H1 (cell line): Measurements from ENCODE around the gene LDLRAD4. TPM values are rescaled to one million over a fixed set of nuclear protein-coding genes. Genes with fewer than 3 reads are reported as not detected.

ENCODE experiments used
- CTCF ChIA-PET: fragments of 300-600 bp; sonication (Branson Sonifier 250); formaldehyde crosslinking; loops from one replicate; lab custom pipeline; 2021; ENCODE audit not compliant: partially characterized antibody; lab: Charles Lee
- POLR2A ChIA-PET: fragments of 300-600 bp; sonication (Branson Sonifier 250); formaldehyde crosslinking; loops from one replicate; lab custom pipeline; 2021; ENCODE audit warnings: inconsistent platforms; ENCODE audit not compliant: partially characterized antibody; lab: Charles Lee
- DNase-seq, 2 experiments: peaks; one replicate each; pipeline versions ENCODE4 v3.0.0 to v3.0.0-alpha.2; 2010 to 2022; ENCODE audit warnings: low spot score in 2 of 2, low read depth in 1 of 2, mixed read lengths in 1 of 2
- FAIRE-seq: peaks from 2 replicates; lab custom pipeline; 2011; peaks lifted over from hg19 to GRCh38; lab: Jason Lieb, UNC
- H2AFZ ChIP-seq: 2 replicates; pipeline ENCODE4 v1.8.1; 2012; ENCODE audit warnings: low read length, inconsistent platforms
- H2AK5ac ChIP-seq: 2 replicates; pipeline ENCODE4 v1.6.1; 2013; ENCODE audit warnings: low read depth, low read length
- H2BK120ac ChIP-seq: replicated peaks from 2 replicates; pipeline ENCODE3; 2013; ENCODE audit warnings: low read depth, low read length, inconsistent platforms
- H2BK12ac ChIP-seq: 2 replicates; pipeline ENCODE4 v1.6.1; 2013; ENCODE audit warnings: low read depth, low read length
- H2BK15ac ChIP-seq: 2 replicates; pipeline ENCODE4 v1.6.1; 2013; ENCODE audit warnings: low read length
- H2BK20ac ChIP-seq: 2 replicates; pipeline ENCODE4 v1.6.1; 2013; ENCODE audit warnings: low read length
- H2BK5ac ChIP-seq: 2 replicates; pipeline ENCODE4 v1.6.1; 2013; ENCODE audit warnings: low read depth, low read length
- H3K14ac ChIP-seq: 2 replicates; pipeline ENCODE4 v1.6.1; 2013; ENCODE audit warnings: inconsistent platforms; ENCODE audit not compliant: insufficient read length
- H3K18ac ChIP-seq: 2 replicates; pipeline ENCODE4 v1.6.1; 2013; ENCODE audit warnings: low read length; ENCODE audit errors: extremely low read depth
- H3K23ac ChIP-seq: 2 replicates; pipeline ENCODE4 v1.6.1; 2013; ENCODE audit warnings: inconsistent platforms; ENCODE audit not compliant: insufficient read length
- H3K23me2 ChIP-seq: 2 replicates; pipeline ENCODE4 v1.6.1; 2013; ENCODE audit warnings: low read depth, low read length
- H3K27ac ChIP-seq: 2 replicates; pipeline ENCODE4 v1.6.1; 2011; ENCODE audit warnings: low read depth, low read length, inconsistent platforms
- H3K27me3 ChIP-seq, 4 experiments: replicated peaks in 1 of 4; 1 replicate in 1 of 4; 2 replicates in 3 of 4; pipeline versions ENCODE4 v1.6.1 to v1.8.1; 2011 to 2013; ENCODE audit warnings: low read length in 3 of 4, mild to moderate bottlenecking in 3 of 4, inconsistent platforms in 2 of 4, mixed read lengths in 2 of 4, moderate library complexity in 1 of 4; ENCODE audit not compliant: control insufficient read depth in 3 of 4, insufficient read depth in 3 of 4; ENCODE audit errors: extremely low read depth in 1 of 4
- H3K36me3 ChIP-seq, 4 experiments: 2 replicates each; pipeline versions ENCODE4 v1.6.1 to v1.8.1; 2011 to 2013; ENCODE audit warnings: mild to moderate bottlenecking in 4 of 4, low read length in 3 of 4, moderate library complexity in 2 of 4, control low read depth in 1 of 4, inconsistent platforms in 1 of 4; ENCODE audit not compliant: insufficient read depth in 4 of 4, control insufficient read depth in 2 of 4
- H3K4ac ChIP-seq: replicated peaks from 2 replicates; pipeline ENCODE3; 2013; ENCODE audit warnings: low read length, low read depth, mixed read lengths, inconsistent platforms; ENCODE audit not compliant: insufficient read length
- H3K4me1 ChIP-seq, 4 experiments: replicated peaks in 1 of 4; 1 replicate in 1 of 4; 2 replicates in 3 of 4; pipeline versions ENCODE4 v1.6.1 to v1.8.1; 2011 to 2013; ENCODE audit warnings: low read length in 3 of 4, inconsistent platforms in 2 of 4, mixed read lengths in 1 of 4; ENCODE audit not compliant: insufficient read depth in 4 of 4, control insufficient read depth in 3 of 4
- H3K4me2 ChIP-seq, 2 experiments: 2 replicates each; pipeline versions ENCODE4 v1.6.1 to v1.8.1; 2011 to 2013; ENCODE audit warnings: low read depth in 2 of 2, low read length in 2 of 2, control low read depth in 1 of 2, inconsistent platforms in 1 of 2, mild to moderate bottlenecking in 1 of 2; ENCODE audit not compliant: insufficient read depth in 1 of 2
- H3K4me3 ChIP-seq, 4 experiments: fragments of 200-600, 300-600 bp in 1 of 4; sonication (generic), shearing (Covaris generic), sonication (Bioruptor Twin) in 1 of 4; 2 replicates each; pipeline versions ENCODE4 v1.5.1 to v1.8.1; 2011 to 2016; ENCODE audit warnings: low read length in 4 of 4, low read depth in 3 of 4, control low read depth in 2 of 4, inconsistent platforms in 2 of 4, mild to moderate bottlenecking in 2 of 4, mixed read lengths in 1 of 4, moderate library complexity in 1 of 4; ENCODE audit not compliant: insufficient read depth in 2 of 4; ENCODE audit errors: extremely low read depth in 1 of 4
- H3K56ac ChIP-seq: replicated peaks from 2 replicates; pipeline ENCODE3; 2013; ENCODE audit warnings: low read depth, mild to moderate bottlenecking, mixed read lengths, low read length, inconsistent platforms; ENCODE audit not compliant: insufficient read length
- H3K79me1 ChIP-seq: 2 replicates; pipeline ENCODE4 v1.6.1; 2013; ENCODE audit warnings: low read depth, low read length, control low read depth
- H3K79me2 ChIP-seq, 2 experiments: 2 replicates each; pipeline versions ENCODE4 v1.6.1 to v1.8.1; 2012 to 2013; ENCODE audit warnings: low read length in 2 of 2, mild to moderate bottlenecking in 2 of 2, inconsistent platforms in 1 of 2; ENCODE audit not compliant: insufficient read depth in 2 of 2, control insufficient read depth in 1 of 2
- H3K9ac ChIP-seq, 4 experiments: replicated peaks in 1 of 4; 1 replicate in 1 of 4; 2 replicates in 3 of 4; pipeline versions ENCODE4 v1.6.1 to v1.8.1; 2011 to 2013; ENCODE audit warnings: low read depth in 3 of 4, low read length in 3 of 4, control low read depth in 2 of 4, mild to moderate bottlenecking in 2 of 4, moderate library complexity in 2 of 4, inconsistent platforms in 1 of 4; ENCODE audit errors: extremely low read depth in 1 of 4
- H3K9me3 ChIP-seq, 2 experiments: 2 replicates each; pipeline versions ENCODE4 v1.6.1 to v1.8.1; 2012 to 2013; ENCODE audit warnings: mild to moderate bottlenecking in 2 of 2, moderate library complexity in 2 of 2, control low read depth in 1 of 2, inconsistent platforms in 1 of 2, low read depth in 1 of 2, low read length in 1 of 2, mixed read lengths in 1 of 2; ENCODE audit not compliant: insufficient read depth in 2 of 2
- H4K20me1 ChIP-seq, 2 experiments: replicated peaks in 1 of 2; 2 replicates each; pipeline versions ENCODE3 to v1.8.1; 2011 to 2013; ENCODE audit warnings: inconsistent platforms in 2 of 2, low read length in 2 of 2, mild to moderate bottlenecking in 1 of 2; ENCODE audit not compliant: insufficient read depth in 2 of 2, control insufficient read depth in 1 of 2
- H4K5ac ChIP-seq: 2 replicates; pipeline ENCODE4 v1.6.1; 2013; ENCODE audit warnings: low read length, low read depth, mixed read lengths, inconsistent platforms; ENCODE audit not compliant: insufficient read length
- H4K8ac ChIP-seq: 2 replicates; pipeline ENCODE4 v1.8.0; 2013; ENCODE audit warnings: mild to moderate bottlenecking, moderate library complexity, low read length, inconsistent platforms; ENCODE audit not compliant: insufficient read depth; ENCODE audit errors: extremely low read depth
- H4K91ac ChIP-seq: replicated peaks from 2 replicates; pipeline ENCODE3; 2013; ENCODE audit warnings: low read length, mixed read lengths, inconsistent platforms; ENCODE audit not compliant: insufficient read length
- BACH1 ChIP-seq: IDR thresholded peaks from 2 replicates; pipeline ENCODE4 v1.6.1; 2012; ENCODE audit warnings: low read length, improper control_type of control experiment
- CBX8 ChIP-seq: fragments of 300-800, 300-1000 bp; sonication (generic); IDR thresholded peaks from 2 replicates; pipeline ENCODE4 v1.7.1; 2016; ENCODE audit warnings: low read depth, low read length, borderline replicate concordance
- E2F6 ChIP-seq: IDR thresholded peaks from 2 replicates; pipeline ENCODE4 v1.6.1; 2012; ENCODE audit warnings: inconsistent platforms
- HDAC2 ChIP-seq, 2 experiments: fragments of 300-600 bp in 1 of 2; sonication (generic) in 1 of 2; IDR thresholded peaks; 2 replicates each; pipeline ENCODE4 v1.6.1; 2011 to 2012; ENCODE audit warnings: low read depth in 2 of 2, low read length in 2 of 2, mild to moderate bottlenecking in 2 of 2, moderate library complexity in 2 of 2, borderline replicate concordance in 1 of 2, inconsistent platforms in 1 of 2
- JUND ChIP-seq: IDR thresholded peaks from 2 replicates; pipeline ENCODE4 v1.6.1; 2011; ENCODE audit warnings: mild to moderate bottlenecking, improper control_type of control experiment, low read length
- RAD21 ChIP-seq, 2 experiments: IDR thresholded peaks in 1 of 2; conservative IDR thresholded peaks in 1 of 2; 2 replicates each; pipeline ENCODE4 v1.6.1; 2011; ENCODE audit warnings: low read depth in 2 of 2, low read length in 2 of 2, improper control_type of control experiment in 1 of 2, inconsistent platforms in 1 of 2, mild to moderate bottlenecking in 1 of 2, moderate library complexity in 1 of 2
- RBBP5 ChIP-seq: IDR thresholded peaks from 2 replicates; pipeline ENCODE4 v1.7.1; 2012; ENCODE audit warnings: low read depth, mild to moderate bottlenecking, inconsistent platforms, low read length, moderate library complexity, borderline replicate concordance
- RNF2 ChIP-seq: fragments of 200-900, 300-1000 bp; sonication (generic); IDR thresholded peaks from 2 replicates; pipeline ENCODE4 v1.7.1; 2016; ENCODE audit warnings: borderline replicate concordance, low read depth, mild to moderate bottlenecking, antibody characterized with exemption, low read length; ENCODE audit not compliant: poor library complexity, severe bottlenecking; ENCODE audit errors: missing control alignments
- SAP30 ChIP-seq: fragments of 300-600 bp; sonication (generic); IDR thresholded peaks from 2 replicates; pipeline ENCODE4 v1.7.1; 2012; ENCODE audit warnings: low read length, moderate library complexity, mild to moderate bottlenecking, inconsistent platforms; ENCODE audit not compliant: insufficient read depth, insufficient replicate concordance
- WGBS, 2 experiments: shearing (Covaris generic) in 1 of 2; methylation state at CpG; one replicate each; pipeline versions ENCODE4 v1.1.6 to v1.1.7; 2013 to 2015; ENCODE audit warnings: low lambda C conversion rate in 2 of 2, mixed read lengths in 2 of 2, inconsistent platforms in 1 of 2, low coverage in 1 of 2, missing lambda C conversion rate in 1 of 2; ENCODE audit not compliant: insufficient replicate concordance in 2 of 2, insufficient coverage in 1 of 2, insufficient read length in 1 of 2; ENCODE audit errors: extremely low coverage in 1 of 2, missing lambda C conversion rate in 1 of 2; 5-methylcytosine and 5-hydroxymethylcytosine counted together
- polyA plus RNA-seq, 7 experiments: library from polyadenylated mRNA; depleted of rRNA in 3 of 7; stranded (reverse) in 5 of 7; unstranded in 2 of 7; fragments of >200 nt in 5 of 7; fragments of 200-250 nt in 2 of 7; gene quantifications; 1 replicate in 5 of 7; 2 replicates in 1 of 7; 4 replicates in 1 of 7; pipeline versions ENCODE4 v1.2.1 to v1.2.3, GENCODE V29; 2011 to 2013; ENCODE audit warnings: missing spikeins in 2 of 7, mixed read lengths in 2 of 7
- total RNA-seq: library from RNA; stranded (reverse); fragmentation: NEBNext Ultra II Directional; extraction: Animal tissue kit (Norgen Biotek cat#: 25700); gene quantifications from 2 replicates; pipeline ENCODE4 v1.2.1, GENCODE V29; 2021

The LDLRAD4 gene
- total and polyA plus RNA-seq, 2 of the 8 experiments (the other 6 are each of a cell fraction or from before 2014, with no cell fraction given): 0.77 to 1.4 TPM

DNA sequence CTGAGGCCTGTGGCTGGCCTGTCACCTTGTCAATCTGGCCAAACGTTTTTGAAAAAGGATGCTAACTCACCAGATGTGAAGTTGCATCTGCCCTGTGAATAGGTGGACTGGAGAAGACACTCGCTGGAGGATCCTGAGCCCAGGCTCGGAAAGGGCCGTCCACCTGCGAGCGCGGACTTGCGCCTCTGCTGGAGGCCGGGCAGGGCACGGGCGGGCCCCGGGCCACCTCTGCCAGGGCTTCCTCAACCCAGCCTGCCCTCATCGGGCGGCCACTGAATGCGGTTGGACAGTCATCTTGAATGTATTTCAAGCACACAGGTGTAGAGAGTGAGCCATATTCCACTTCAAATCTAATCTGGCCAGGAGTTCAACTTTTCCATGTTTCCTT is 423.9 kb downstream of the LDLRAD4 start:
- TF ChIP-seq BACH1: no peak
- TF ChIP-seq RBBP5: no peak
- no peak for TF ChIP-seq SAP30
- TF ChIP-seq RNF2: no peak
- TF ChIP-seq HDAC2 (IDR thresholded peaks at IDR 0.05; ENCODE audit: borderline replicate concordance in 1 of 2, low read depth in 2 of 2, low read length in 2 of 2): no peak
- no peak for TF ChIP-seq JUND
- TF ChIP-seq CBX8: no peak
- no peak for TF ChIP-seq E2F6
- no peak for TF ChIP-seq RAD21 (IDR thresholded peaks at IDR 0.05 in 1 of 2, conservative IDR thresholded peaks at IDR 0.05 in 1 of 2; ENCODE audit: low read depth in 2 of 2, low read length in 2 of 2)
- FAIRE-seq: no peak

More for the DNA sequence above, 423.9 kb downstream of the LDLRAD4 start:
- no peaks in the 10 kb centered on the region for H3K36me3 ChIP-seq
- H2BK20ac ChIP-seq: no peak overlapping the region
- H3K18ac ChIP-seq: no peak overlapping the region
- no peak overlapping the region for H4K5ac ChIP-seq
- H3K4me2 ChIP-seq: peak overlapping the region; percentile 64 to 85
- peaks cover 0 to 9% (median 2%) of the 10 kb centered on the region in 4 experiments; a peak in 3 of 7 replicates for H3K27me3 ChIP-seq
- peak overlapping the region in 3 of 4 experiments; percentile 29 to 60 (median 47); a peak in 5 of 8 replicates for H3K4me3 ChIP-seq
- no peaks in the 10 kb centered on the region for H3K79me2 ChIP-seq
- H3K4ac ChIP-seq: no peak overlapping the region
- ChIA-PET CTCF (no interaction called here), POLR2A (no interaction called here)
- no peak overlapping the region for H3K23ac ChIP-seq
- H3K9me3 ChIP-seq: no peaks in the 10 kb centered on the region
- H2AFZ ChIP-seq: no peak overlapping the region
- peak overlapping the region; percentile 68; the same call in 1 of the 2 replicates for H4K8ac ChIP-seq
- no peaks in the 10 kb centered on the region for H3K4me1 ChIP-seq
- H4K20me1 ChIP-seq: no peaks in the 10 kb centered on the region
- no peak overlapping the region for H3K14ac ChIP-seq
- no peak overlapping the region for H2BK5ac ChIP-seq
- no peak overlapping the region for H2BK120ac ChIP-seq
- H2BK12ac ChIP-seq: no peak overlapping the region
- H3K27ac ChIP-seq: no peak overlapping the region
- H4K91ac ChIP-seq: no peak overlapping the region
- no peak overlapping the region for H2BK15ac ChIP-seq
- no peaks in the 10 kb centered on the region for H3K79me1 ChIP-seq
- DNase-seq: no peak
- H3K56ac ChIP-seq: no peak overlapping the region
- 81% methylated on average over 14 of the region's 15 CpGs; no CpG with 5 or more reads in 1 of the 2 experiments for WGBS, 2 experiments
- H2AK5ac ChIP-seq: no peak overlapping the region
- no peak overlapping the region for H3K9ac ChIP-seq
- peaks cover 4% of the 10 kb centered on the region; the same call in 1 of the 2 replicates for H3K23me2 ChIP-seq
